GM21576 (cell line): ENCODE data around the gene BRCA2.

ENCODE experiments used
- ATAC-seq: cut with Tn5 transposase; IDR thresholded peaks from one replicate; pipeline ENCODE4 v1.9.1; 2021; ENCODE audit warnings: mild to moderate bottlenecking, moderate library complexity; ENCODE audit not compliant: unreplicated experiment

Gene BRCA2

DNA sequence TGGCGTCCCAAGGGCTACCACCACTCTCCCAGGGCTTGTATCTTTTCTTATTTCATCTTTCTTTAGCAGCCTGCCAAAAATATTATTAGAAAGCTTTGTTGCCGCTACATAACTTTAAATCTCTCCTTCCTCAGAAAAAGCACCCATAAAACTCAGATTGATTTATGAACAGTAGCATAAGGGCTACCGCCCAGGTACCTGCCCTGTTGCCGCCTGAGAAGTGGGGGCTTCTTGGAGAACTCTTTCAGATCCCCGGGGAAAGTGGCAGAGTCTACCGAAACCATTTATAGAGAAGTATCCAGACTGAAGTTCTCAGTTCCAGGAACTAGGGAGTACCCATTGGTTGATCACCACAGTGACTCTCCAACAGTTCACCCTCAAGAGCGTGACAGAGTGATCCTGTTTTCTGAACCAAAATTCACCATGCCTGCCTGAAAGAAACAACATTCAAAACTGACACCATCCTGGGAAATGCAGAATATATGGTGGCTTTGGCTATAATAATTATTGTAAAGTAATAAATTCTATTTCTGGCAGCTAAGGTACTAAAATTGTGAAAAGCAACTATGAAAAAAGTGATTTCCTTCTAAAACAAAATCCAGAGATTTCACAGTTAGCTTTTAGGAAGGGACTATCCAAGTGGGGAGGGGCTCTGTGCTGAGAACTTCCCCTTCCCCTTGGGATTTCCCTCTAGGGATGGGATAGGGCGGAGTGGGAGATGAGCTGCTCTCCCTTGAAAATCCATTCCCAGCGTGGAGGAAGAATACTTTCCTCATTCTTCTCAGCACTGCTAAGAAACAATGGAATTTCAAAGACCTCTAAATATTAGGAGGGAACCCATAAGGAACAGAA, 113.5 kb downstream of the BRCA2 start:
- ATAC-seq = no peak

DNA sequence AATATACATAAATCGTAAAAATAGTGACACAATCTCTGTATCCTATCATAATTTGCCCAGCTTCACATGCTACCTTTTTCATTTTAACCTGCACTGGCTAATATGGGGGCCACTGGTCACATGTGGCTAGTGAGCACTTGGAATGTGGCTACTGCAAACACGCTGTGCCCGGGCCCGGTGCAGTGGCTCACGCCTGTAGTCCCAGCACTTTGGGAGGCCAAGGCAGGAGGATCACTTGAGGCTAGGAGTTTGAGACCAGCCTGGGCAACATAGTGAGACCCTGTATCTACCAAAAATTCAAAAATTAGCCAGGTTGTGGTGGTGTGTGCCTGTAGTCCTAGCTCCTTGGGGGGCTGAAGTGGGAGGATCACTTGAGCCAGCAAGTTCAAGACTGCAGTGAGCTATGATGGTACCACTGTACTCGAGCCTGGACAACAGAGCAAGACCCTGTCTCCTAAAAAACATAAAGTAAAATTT, 114.2 kb downstream of the BRCA2 start:
- no peak for ATAC-seq

DNA sequence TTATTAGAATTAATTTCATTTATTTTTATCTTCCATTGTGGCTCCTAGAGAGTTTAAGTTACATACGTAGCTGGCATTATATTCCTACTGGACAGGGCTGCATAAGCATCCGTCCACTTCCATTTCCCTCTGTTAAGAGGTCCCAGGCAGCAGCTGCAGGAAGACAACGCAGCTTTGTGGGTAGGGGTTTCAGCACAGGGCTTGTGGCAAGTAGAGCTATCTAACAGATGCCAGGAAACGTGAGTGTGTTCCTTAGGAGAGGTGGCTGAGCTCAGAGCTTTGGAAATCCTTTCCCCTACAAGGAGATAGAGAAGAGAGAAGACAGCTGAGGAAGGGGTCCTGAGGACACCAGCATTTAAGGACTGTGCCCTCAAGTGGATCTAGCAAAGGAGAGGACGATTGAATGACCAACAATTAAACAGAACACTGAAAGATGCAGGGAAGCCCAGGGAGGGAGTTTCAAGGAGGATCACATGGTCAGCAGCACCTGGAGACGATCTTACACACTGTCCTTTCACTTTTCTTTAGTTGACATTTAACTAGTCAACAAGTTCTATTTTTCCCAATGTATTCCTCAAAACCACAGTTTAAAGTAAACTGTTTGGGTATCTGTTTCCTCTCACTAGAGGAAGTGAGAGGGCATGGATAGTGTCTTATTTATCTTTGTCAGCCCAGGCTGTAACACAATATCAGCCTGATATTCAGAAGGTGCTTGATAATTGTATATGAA, 114.9 kb downstream of the BRCA2 start:
- no peak for ATAC-seq

DNA sequence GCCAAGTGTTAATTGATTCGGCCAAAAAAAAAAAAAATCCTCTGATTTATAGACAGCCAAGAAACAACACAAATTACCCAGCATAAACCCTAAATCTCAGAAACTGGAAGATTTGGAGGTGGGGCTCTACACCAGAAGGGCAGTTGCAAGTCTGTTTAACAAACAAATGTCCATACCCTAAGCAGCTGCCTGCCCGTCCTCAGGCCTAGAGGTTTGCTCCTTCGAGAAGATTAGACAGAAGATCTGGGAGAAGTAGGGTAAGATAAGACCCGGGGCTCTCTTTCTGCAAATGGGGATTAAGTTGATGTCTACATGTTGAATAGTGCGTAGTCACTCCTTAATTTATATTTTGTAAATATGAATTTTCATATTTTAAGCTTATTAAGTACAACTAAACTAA, 116.1 kb downstream of the BRCA2 start:
- ATAC-seq = no peak

DNA sequence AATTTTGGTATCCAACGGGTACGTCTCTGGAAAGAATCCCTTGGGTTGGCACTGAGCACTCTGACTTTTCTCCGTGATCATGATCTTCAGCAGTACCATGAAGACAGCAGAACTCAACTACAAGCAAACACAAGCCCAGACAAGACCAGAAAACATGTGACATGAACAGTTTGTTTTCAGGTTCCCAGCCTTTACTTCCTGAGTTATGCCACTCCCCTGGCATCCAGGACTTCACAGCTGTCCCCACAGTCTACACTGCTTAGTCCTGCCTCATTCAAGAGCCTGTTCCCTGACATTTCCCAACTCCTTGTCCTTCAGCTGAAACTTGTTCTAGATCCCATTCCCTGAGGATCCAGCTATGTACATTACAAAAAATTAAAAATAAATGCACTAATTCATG, 117.5 kb downstream of the BRCA2 start:
- no peak for ATAC-seq

DNA sequence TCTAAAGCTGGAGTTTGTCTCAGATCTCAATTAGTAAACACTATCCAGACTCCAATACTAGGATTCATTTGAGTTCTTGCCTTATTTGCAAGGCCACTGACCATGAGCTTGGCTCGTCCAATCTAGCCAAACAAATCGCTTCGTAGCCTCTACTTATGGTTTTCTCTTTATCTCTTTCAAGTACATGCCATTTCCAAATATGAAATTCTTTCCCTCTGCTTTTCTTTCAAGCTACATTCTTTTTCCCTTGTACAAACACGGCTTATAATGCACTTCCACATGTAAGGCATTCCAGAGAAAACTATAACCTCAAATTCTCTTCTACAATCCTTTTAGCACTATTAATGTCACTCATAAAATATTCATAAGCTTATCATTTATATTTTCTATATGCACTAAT, 123.6 kb downstream of the BRCA2 start:
- ATAC-seq = no peak

DNA sequence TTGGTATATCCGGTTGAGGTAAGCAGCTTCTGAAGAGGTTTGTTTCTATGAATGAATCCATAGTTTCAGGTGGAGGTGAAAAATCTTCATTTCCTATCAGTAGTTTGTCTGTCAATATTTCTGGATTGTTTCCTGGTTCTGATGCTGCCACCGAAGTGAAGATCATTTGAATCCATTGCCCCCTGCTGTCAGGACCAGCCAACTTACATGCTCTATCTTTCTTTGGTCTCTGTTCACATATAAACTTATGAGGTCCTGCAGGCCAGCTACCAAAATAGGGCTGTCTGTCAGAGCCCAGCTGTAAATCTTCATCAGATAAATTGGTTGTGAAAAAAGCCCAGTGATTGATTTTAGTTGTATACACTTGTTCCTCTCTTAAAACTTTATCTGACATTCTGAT, 127.8 kb downstream of the BRCA2 start:
- ATAC-seq = peak; percentile 58

DNA sequence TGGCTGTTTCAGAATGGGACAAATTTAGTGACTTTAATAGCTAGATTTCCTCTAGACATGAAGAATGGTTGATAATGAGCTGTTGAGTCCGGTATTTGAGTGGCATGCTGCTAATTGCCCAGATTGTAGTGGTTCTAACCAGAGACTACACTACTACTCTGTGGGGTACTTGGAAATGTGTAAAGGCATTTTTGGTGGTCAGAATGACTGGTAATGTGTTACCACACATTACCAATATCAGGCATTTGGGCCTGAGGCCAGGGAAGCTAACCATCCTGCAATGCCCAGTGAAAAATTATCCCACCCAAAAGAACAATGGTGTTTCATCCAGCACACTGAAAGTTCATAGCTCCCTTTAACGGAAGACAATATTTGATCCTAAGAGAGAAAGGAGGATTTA, 130.2 kb downstream of the BRCA2 start:
- ATAC-seq = no peak

DNA sequence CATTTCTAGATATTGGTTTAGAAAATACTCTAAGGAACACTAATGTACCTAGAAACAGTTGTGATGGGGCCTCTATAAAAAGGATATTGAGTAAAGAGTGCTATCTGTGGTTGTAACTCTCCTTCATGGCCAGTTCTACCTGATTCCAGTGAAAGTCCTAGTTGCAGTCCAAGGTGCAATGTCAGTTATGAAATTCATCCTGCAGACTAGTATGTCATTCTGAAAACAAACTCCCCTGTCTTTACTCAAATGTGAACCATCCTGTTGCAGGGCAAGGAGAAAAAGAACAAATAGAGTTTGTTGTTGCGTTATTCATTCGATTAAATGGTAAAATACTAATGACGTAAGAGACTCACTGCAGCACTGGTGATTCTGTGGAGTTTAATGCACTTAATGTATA, 130.9 kb downstream of the BRCA2 start:
- ATAC-seq = no peak

DNA sequence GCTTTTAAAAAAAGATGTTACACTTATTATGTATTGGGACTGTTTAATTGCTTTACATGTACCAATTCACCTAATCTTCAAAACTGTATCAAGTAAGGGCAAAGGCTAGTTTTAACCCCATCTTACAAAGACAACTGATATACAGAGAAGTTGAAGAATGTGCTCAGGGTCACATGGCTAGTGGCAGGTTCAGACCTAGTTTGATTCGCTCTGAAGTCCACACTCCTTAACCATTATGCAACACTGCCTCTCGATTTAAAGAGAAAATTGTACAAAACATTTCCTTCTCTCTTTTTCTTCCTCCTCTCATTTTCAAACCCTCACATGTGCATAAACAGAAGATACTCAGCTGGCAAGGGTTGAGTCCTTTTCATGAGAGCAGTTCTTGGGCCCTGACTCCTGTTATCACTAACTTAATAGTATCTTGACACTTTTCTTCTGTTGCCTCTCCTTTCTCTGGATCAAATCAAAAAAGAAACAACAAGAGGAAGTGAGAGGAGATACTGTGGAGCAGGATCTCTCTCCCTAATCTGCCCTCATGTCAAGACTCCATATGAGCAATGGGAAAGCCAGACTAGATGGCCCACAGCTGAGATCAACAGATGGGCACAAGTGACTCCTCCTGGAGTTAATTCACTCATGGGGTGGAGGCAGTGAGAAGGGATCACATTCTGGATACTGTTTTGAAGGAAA, 131.6 kb downstream of the BRCA2 start:
- ATAC-seq = no peak

DNA sequence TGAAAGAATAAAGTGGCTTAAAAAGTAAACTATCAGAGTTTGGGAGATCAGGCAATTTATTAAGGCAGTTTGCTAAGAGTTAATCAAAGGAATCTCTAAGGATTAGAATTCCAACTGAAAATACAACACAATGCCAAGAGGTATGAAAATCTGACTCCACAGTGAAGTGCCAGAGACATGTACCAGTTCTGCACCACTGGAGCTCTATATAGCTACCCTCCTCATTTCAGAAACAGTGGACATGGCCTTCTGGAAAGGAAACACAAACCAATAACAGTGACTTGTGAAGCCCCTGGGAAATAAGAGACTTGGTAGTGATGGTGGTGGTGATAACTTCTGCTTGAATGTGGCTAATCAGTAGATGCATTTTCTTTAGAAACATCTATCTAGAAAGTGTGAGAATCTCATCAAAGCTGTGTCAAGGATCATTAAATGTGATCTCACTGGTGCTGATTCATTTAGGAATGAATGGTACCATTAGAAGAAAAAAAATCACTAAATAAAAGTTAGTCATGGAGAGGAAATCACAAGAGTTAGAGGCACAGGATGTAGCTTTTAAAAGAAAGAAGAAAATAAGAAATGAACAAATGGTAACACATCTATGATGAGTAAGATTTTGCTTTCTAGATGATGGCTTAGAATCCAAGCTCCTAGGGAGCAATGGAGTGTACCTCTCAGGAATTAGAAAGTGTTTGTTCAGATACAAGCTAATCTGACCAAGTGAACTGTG, 132.8 kb downstream of the BRCA2 start:
- no peak for ATAC-seq

DNA sequence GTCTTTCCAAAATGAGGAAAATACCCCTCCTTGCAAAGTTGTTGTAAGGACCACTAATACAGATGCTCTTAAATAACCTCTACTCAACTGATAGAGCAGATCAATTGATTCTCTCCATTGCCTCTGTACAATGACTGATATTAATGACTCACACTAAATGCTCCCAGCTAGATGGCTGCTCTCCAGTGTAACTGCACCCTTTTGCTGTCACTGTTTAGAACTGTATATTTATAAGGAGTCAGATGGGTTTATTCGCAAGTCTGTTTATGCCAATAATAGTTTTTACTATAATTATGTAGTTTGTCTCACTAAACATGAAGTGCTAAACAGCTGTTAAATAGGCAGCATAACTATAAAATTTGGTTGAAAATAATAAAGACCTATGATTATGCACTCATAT, 133.7 kb downstream of the BRCA2 start:
- no peak for ATAC-seq
